ENCODE results near the gene SLC16A13.
"Not testable (repeated sequence)": the region's sequence is repeated elsewhere in the genome, so short reads cannot be mapped to it uniquely, and the experiment has no call there.

SLC16A13 gene

DNA sequence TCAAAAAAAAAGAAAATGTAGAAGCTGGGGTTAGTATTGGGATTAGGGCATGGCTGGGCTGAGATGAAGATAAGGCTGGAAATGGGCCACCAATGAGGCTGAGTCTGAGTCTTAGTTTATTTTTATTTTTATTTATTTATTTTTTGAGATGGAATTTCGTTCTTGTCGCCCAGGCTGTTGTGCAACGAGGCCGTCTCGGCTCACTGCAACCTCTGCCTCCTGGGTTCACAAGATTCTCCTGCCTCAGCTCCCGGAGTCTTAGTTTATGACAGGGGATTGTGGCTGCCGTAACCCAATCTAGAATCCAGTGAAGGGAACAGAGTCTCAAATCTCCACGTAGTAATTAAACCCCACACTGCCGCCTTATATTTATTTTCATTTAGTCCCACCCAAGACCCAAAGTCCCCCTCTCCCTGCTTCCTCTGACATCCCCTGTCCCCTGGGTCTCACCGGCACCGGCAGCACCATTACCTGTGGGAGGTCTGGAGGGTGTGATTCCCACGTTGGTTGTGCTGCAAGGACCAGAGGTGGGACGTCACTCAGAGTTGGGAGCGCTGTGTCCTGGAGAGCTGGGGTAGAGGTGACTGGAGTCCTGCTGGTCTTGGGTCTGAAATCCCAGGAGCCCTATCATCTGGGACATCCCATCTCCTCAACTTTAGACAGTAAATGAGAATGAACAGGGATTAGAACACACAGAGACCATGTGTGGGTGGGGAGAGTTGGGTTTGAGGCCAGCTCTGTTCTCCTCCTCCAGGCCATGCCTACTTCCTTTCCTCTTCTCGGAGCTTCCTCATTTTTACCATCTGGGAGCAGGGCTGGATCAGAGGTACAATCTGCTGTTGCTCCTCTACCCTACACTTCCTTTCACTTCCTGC lies 44.0 kb downstream of the SLC16A13 start, which contains the start of gene CLEC10A:
TSS of gene CLEC10A (minus strand) at position 671 of the 875 bp plus-strand sequence. CDS start 1,439 bp downstream, outside the sequence.
- Histone ChIP-seq H3K4me3 (ENCODE audit: low read depth, low read length) (no peak within 1 kb of the TSS), H3K36me3 (no peaks in the 10 kb centered on the region), H3K4me1 (no peaks in the 10 kb centered on the region), H3K9me3 (no peaks in the 10 kb centered on the region), H3K27me3 (no peaks in the 10 kb centered on the region)
- no peak for DNase-seq
- TF ChIP-seq, protein P1, sequence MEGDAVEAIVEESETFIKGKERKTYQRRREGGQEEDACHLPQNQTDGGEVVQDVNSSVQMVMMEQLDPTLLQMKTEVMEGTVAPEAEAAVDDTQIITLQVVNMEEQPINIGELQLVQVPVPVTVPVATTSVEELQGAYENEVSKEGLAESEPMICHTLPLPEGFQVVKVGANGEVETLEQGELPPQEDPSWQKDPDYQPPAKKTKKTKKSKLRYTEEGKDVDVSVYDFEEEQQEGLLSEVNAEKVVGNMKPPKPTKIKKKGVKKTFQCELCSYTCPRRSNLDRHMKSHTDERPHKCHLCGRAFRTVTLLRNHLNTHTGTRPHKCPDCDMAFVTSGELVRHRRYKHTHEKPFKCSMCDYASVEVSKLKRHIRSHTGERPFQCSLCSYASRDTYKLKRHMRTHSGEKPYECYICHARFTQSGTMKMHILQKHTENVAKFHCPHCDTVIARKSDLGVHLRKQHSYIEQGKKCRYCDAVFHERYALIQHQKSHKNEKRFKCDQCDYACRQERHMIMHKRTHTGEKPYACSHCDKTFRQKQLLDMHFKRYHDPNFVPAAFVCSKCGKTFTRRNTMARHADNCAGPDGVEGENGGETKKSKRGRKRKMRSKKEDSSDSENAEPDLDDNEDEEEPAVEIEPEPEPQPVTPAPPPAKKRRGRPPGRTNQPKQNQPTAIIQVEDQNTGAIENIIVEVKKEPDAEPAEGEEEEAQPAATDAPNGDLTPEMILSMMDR (IDR thresholded peaks at IDR 0.05; ENCODE audit: low read depth, low read length), result no peak

DNA sequence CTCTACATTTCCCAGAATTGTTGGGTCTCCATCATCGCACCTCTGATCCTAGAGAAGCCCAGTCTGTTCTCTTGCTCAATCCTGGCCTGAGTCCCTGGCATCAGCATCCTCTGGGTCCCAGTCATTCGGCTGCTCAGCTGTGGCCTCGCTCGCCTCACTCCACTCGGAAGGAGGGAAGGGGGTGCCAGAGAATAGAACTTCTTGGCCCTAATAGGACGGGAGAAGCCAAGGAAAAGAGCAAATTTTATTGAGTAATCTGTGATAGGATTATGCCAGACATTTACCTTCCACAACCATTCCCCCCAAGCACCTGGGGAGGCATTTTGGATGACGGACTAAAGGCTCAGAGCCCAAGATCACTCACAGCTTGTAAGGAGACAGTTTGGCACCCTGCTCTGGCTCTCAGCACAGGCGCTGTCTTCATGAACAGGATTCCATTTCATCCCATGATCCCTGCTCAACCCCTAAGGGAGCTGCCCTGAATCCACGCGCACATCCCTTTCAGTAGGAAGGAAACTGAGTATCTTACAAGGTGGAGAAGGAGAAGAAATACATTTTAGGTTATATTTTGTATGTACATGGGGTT lies 44.7 kb downstream of the SLC16A13 start:
- no peaks in the 10 kb centered on the region for H3K9me3 ChIP-seq
- no peaks in the 10 kb centered on the region for H3K27me3 ChIP-seq
- no peak overlapping the region for H3K4me3 ChIP-seq (ENCODE audit: low read depth, low read length)
- TF ChIP-seq, protein P1 (IDR thresholded peaks at IDR 0.05; ENCODE audit: low read depth, low read length), result no peak
- DNase-seq, result no peak
- H3K36me3 ChIP-seq, result no peaks in the 10 kb centered on the region
- H3K4me1 ChIP-seq, result no peaks in the 10 kb centered on the region

DNA sequence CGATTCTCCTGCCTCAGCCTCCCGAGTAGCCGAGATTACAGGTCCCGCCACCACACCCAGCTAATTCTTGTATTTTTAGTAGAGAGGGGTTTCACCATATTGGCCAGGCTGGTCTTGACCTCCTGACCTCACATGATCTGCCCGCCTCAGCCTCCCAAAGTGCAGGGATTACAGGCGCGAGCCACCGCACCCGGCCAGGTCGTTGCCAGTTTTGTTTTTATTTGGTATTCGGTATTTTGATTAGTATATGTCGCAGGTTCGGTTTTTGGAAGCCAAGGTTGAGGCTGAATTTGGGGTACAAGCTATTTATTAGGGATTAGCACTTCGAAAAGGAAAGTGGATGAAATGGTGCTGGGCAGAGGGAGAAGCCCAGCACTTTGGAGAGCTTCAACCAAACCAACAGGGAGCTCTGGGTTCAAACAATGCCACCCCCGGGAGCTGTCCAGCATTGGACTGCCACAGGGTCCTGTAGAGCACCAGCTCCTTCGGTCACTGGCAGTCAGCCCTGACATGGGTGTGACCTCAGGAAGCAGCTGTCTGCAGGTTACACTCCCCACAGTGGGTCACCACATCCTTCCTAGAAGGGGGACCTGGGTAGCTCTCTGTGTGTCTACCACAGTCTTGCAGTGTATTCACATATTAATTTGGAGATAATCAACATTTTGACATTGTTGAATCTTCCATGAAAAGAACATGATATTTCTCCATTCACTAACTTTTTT lies 45.7 kb downstream of the SLC16A13 start:
- Histone ChIP-seq H3K27me3 (no peaks in the 10 kb centered on the region), H3K9me3 (no peaks in the 10 kb centered on the region), H3K4me3 (ENCODE audit: low read depth, low read length) (no peak overlapping the region), H3K36me3 (no peaks in the 10 kb centered on the region), H3K4me1 (no peaks in the 10 kb centered on the region)
- TF ChIP-seq, protein P1 (IDR thresholded peaks at IDR 0.05; ENCODE audit: low read depth, low read length), result no peak
- DNase-seq, result no peak

DNA sequence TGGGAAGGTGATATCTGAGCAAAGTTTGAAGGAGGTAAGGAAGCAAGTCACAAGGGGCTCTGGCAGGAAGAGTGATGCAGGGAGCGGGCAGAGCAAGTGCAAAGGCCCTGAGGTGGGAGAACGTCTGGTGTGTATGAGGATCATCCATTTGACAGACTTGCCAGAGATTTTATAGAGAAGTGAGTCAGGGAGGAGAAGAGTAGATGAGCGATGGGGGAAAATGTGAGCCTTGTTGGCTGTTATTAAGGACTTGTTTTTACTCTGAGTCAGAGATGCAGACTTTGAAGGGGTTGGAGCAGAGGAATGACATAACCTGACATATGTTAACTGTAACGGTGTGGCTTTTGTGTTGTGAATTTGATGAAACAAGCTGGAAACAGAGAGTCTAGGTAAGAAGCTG lies 47.8 kb downstream of the SLC16A13 start:
- Histone ChIP-seq H3K9me3 (no peaks in the 10 kb centered on the region), H3K4me3 (ENCODE audit: low read depth, low read length) (no peak overlapping the region), H3K4me1 (no peaks in the 10 kb centered on the region), H3K36me3 (no peaks in the 10 kb centered on the region), H3K27me3 (no peaks in the 10 kb centered on the region)
- no peak for DNase-seq
- TF ChIP-seq, protein P1 (IDR thresholded peaks at IDR 0.05; ENCODE audit: low read depth, low read length), result no peak

DNA sequence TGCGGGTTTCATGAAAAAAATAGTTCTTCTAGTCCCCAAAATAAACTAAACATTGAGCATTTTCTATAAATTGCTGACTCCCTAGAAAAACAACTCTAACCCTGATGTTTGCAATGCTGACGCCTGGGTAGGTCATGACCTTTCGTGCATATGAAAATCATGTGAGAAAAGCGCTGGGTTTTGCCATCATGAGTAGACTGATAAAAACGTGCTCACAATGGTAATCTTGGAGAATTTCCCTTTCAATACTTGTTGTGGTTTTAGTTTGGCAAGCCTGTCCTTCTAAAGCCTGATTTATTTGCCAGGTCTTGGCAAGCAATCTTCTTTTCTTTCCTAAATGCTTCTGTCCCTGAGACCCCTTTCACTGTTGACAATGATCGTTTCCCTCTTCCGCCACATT lies 48.3 kb downstream of the SLC16A13 start:
- TF ChIP-seq, protein P1 (IDR thresholded peaks at IDR 0.05; ENCODE audit: low read depth, low read length), result no peak
- Histone ChIP-seq H3K9me3 (no peaks in the 10 kb centered on the region), H3K4me3 (ENCODE audit: low read depth, low read length) (no peak overlapping the region), H3K4me1 (no peaks in the 10 kb centered on the region), H3K27me3 (no peaks in the 10 kb centered on the region), H3K36me3 (no peaks in the 10 kb centered on the region)
- no peak for DNase-seq

DNA sequence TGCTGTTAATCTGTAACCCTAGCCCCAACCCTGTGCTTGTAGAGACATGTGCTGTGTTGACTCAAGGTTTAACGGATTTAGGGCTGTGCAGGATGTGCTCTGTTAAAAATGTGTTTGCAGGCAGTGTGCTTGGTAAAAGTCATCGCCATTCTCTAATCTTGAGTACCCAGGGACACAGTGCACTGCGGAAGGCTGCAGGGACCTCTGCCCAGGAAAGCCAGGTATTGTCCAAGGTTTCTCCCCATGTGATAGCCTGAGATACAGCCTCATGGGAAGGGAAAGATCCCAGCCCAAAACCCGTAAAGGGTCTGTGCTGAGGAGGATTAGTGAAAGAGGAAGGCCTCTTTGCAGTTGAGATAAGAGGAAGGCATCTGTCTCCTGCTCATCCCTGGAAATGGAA lies 52.6 kb downstream of the SLC16A13 start:
- H3K4me1 ChIP-seq; DNase-seq; H3K36me3 ChIP-seq; H3K9me3 ChIP-seq; H3K4me3 ChIP-seq (ENCODE audit: low read depth, low read length); H3K27me3 ChIP-seq: not testable (repeated sequence)

DNA sequence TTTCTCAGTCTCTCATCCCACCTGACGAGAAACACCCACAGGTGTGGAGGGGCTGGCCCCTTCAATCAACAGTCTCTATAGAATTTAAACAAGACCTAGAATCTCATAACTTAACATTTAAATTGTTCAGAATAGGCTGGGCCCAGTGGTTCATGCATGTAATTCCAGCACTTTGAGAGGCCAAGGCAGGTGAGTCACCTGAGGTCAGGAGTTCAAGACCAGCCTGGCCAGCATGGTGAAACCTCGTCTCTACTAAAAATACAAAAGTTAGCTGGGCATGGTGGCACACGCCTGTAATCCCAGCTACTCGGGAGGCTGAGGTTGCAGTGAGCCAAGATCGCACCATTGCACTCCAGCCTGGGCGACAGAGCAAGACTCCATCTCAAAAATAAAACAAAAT lies 53.8 kb downstream of the SLC16A13 start:
- H3K4me1 ChIP-seq; H3K36me3 ChIP-seq; DNase-seq; H3K27me3 ChIP-seq; H3K4me3 ChIP-seq (ENCODE audit: low read depth, low read length); H3K9me3 ChIP-seq: not testable (repeated sequence)

All from BE2C (cell line).